ENCODE results near the gene PXMP4. TPM values are rescaled to one million over a fixed set of nuclear protein-coding genes. Genes with fewer than 3 reads are reported as not detected.
A peak's percentile ranks its signal among the peaks of the same experiment; 100 is the strongest.

PXMP4 gene
- total and polyA plus RNA-seq, 5 donors = 4.2 to 12.9 (median 10.2) TPM

DNA sequence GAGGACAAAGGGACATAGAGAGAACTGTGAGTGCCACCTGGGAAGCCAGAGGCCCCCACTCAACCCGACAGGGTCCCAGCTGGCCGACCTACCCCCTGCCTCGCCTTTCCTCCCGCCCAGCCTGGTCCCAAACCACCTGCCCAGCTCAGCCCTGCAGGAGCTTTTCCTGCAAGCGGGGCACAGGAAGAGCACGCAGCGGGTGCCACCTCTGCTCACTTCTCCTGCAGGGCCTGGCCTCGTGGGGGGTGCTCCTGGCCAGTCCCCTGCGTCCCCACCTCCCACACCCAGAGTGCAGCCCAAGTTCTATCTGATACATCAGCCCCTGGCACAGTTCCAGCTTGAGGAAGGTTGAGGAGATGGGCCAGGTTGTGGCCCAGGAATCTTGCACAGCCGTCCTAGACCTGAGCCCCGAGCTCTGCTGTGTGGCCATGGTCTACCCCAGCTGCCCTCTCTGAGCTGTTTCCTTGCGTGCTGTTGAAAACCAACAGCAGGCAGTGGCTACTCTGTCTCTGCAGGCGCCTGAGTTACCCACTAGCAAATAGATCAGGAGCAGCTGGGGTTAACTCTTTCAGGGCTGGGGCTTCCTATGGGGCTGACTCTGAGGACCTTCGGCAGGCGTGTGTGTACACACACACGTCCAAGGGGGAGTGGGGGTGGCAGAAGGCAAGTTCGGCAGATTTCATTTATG lies 47.5 kb downstream of the PXMP4 start:
- intact Hi-C loops (cut with DNase I) = no loop called here
- no peak for ATAC-seq
- H3K9me3 ChIP-seq (ENCODE audit: control insufficient read depth, low read length) = no peaks in the 10 kb centered on the region
- no peaks in the 10 kb centered on the region for H3K4me1 ChIP-seq (ENCODE audit: control insufficient read depth, insufficient read depth, low read length)
- peak in 2 of 3 donors; percentile 58 to 65 for DNase-seq
- 60% methylated on average over 17 of the region's 17 CpGs for WGBS
- no peaks in the 10 kb centered on the region for H3K27me3 ChIP-seq (ENCODE audit: control insufficient read depth, insufficient read depth)
- peak overlapping the region; percentile 78 for H3K4me3 ChIP-seq (ENCODE audit: low read length)
- no peak overlapping the region for H3K27ac ChIP-seq (ENCODE audit: low read length)

DNA sequence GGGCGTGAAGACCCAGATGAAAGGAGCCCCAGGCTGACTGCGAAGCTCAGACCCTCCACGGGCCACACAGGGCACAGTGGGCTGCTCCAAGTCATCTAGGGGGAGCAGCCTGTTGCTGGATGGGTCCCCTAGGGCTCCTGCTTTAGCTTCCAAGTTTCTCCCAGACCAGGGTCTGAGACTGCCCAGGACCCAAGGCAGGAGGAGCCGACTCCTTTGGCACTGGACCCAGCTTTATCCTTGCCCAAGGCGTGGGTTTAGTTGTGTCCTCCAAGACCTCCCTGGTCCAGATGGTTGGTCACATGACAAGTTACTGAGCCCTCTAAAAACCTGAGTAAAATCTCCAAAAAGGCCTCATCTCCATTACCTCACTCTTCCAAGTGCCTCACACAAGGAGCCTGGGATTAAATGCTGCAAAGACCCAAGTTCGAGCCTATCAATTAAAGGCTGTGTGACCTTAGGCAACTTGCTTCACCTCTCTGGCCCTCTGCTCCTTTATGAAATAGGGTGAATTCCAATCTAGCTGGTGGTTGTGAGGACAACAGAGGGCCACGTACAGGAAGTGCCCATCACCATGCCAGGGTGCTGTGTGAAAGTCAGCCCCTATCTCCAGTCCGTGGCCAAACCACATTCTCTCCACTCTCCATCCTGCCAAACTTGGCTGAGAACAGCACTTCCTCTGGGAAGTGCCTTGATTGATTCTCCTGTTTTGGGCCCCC lies 48.4 kb downstream of the PXMP4 start:
- ATAC-seq = no peak
- 70% methylated on average over 8 of the region's 8 CpGs for WGBS
- no peak for DNase-seq
- Histone ChIP-seq H3K9me3 (ENCODE audit: control insufficient read depth, low read length) (no peaks in the 10 kb centered on the region), H3K4me3 (ENCODE audit: low read length) (no peak overlapping the region), H3K27ac (ENCODE audit: low read length) (no peak overlapping the region), H3K27me3 (ENCODE audit: control insufficient read depth, insufficient read depth) (no peaks in the 10 kb centered on the region), H3K4me1 (ENCODE audit: control insufficient read depth, insufficient read depth, low read length) (no peaks in the 10 kb centered on the region)
- intact Hi-C loops (cut with DNase I) = no loop called here

DNA sequence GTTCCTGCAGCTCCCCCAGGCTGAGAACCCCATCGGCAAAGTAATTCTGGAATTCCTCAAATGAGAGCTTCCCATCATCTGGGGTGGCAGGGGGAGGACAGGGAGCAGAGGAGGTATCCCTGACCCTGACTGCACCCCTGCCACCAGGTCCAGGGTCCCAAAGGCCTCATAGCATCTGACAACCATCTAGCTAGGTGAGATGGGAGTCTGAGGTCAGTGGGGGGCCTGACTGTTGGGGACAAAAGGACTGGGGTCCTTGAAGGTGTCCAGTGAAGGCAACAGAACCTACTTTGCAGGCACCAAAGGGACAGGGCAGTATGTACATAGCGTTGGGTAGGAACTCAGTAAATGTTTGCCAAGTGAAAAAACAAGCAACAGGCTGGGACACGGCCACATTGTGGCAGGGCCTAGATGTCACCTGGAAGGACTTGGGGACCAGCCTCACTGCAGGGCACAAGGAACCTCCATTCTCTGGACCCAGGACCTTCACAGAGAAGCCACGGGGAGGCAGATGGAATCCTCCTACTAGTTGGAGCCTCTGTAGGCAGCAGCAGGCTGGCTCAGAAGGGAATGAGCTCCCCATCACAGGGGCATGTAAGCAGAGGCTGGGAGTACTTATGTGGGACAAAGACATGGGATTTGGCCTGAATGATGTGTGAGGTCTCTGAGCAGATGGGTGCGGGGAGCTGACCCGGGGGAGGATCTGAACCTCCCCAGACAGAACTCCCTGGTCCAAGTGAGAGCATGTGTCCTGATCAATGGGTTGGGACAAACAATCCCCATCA lies 49.2 kb downstream of the PXMP4 start:
- Histone ChIP-seq H3K27me3 (ENCODE audit: control insufficient read depth, insufficient read depth) (no peaks in the 10 kb centered on the region), H3K4me1 (ENCODE audit: control insufficient read depth, insufficient read depth, low read length) (no peaks in the 10 kb centered on the region), H3K9me3 (ENCODE audit: control insufficient read depth, low read length) (no peaks in the 10 kb centered on the region), H3K27ac (ENCODE audit: low read length) (no peak overlapping the region), H3K4me3 (ENCODE audit: low read length) (no peak overlapping the region)
- intact Hi-C loops (cut with DNase I) = no loop called here
- no peak for ATAC-seq
- DNase-seq = no peak
- 87% methylated on average over 6 of the region's 6 CpGs for WGBS

DNA sequence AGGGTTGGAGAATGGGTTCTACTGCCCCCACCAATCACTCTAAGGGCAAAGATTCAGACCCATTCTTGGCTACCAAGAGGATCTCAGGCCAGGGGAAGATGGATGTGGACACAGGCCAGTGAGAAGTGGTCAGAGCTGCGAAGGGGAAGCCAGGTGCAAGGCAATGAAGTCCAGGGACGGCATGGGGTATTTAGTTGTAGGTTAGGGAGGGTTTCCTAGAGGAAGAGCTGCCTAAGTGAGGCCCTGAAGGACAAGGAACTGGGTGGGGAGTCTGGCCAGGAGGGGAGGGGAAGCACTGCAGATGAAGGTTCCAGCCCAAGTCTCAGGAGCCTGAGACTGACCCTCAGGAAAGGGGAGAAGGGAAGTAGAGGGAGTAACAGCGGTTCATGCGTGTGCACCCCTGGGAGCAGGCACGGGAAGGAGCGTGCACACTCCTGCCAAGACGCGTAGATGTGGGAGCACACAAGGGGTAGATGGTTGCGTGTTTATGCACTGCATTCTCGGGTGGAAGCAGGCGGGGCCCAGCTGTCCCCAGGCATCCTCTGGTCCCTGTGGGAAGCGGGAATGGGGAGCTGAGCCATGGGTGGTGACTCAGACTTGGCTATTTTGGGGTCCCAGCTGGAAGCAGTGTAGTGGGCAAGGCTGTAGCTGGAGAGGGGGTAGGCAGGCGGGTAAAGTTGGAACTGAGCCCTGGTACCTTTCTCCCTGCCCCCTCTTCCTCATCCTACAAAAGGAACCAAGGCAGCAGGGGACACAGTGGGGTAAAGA lies 50.1 kb downstream of the PXMP4 start:
- Histone ChIP-seq H3K9me3 (ENCODE audit: control insufficient read depth, low read length) (no peaks in the 10 kb centered on the region), H3K4me3 (ENCODE audit: low read length) (no peak overlapping the region), H3K27me3 (ENCODE audit: control insufficient read depth, insufficient read depth) (no peaks in the 10 kb centered on the region), H3K4me1 (ENCODE audit: control insufficient read depth, insufficient read depth, low read length) (no peaks in the 10 kb centered on the region), H3K27ac (ENCODE audit: low read length) (no peak overlapping the region)
- DNase-seq = no peak
- no peak for ATAC-seq
- intact Hi-C loops (cut with DNase I) = loop anchor here in 1 of 4 donors (10.0 kb wide), 1 partner anchor 225 kb away; the partner anchor contains the start of gene SNTA1
- 72% methylated on average over 13 of the region's 13 CpGs for WGBS

DNA sequence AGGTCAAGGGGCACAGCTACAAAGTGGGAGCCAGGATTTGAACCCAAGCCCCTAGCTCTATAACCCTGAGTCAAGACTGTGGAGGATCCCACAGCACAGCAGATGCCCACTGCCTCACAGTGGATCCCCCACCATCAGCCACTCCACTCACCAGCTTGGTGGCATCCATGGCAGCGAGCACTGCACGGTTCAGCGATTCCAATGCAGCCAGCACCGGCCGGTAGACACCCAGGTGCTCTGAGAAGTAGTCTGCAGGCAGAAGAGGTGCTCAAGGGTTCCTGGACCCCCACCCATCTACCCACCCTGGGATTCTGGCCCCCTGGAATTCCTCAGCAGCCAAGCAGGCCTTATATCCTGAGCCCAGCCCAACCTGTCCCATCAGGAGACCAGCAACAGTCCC lies 50.9 kb downstream of the PXMP4 start:
- intact Hi-C loops (cut with DNase I) = loop anchor here in 1 of 4 donors (10.0 kb wide), 1 partner anchor 224 kb away; the partner anchor contains the start of gene SNTA1
- no peaks in the 10 kb centered on the region for H3K9me3 ChIP-seq (ENCODE audit: control insufficient read depth, low read length)
- no peak for DNase-seq
- H3K4me3 ChIP-seq (ENCODE audit: low read length) = no peak overlapping the region
- H3K27ac ChIP-seq (ENCODE audit: low read length) = no peak overlapping the region
- H3K27me3 ChIP-seq (ENCODE audit: control insufficient read depth, insufficient read depth) = no peaks in the 10 kb centered on the region
- no peak for ATAC-seq
- WGBS = 96% methylated on average over 5 of the region's 5 CpGs
- no peaks in the 10 kb centered on the region for H3K4me1 ChIP-seq (ENCODE audit: control insufficient read depth, insufficient read depth, low read length)

DNA sequence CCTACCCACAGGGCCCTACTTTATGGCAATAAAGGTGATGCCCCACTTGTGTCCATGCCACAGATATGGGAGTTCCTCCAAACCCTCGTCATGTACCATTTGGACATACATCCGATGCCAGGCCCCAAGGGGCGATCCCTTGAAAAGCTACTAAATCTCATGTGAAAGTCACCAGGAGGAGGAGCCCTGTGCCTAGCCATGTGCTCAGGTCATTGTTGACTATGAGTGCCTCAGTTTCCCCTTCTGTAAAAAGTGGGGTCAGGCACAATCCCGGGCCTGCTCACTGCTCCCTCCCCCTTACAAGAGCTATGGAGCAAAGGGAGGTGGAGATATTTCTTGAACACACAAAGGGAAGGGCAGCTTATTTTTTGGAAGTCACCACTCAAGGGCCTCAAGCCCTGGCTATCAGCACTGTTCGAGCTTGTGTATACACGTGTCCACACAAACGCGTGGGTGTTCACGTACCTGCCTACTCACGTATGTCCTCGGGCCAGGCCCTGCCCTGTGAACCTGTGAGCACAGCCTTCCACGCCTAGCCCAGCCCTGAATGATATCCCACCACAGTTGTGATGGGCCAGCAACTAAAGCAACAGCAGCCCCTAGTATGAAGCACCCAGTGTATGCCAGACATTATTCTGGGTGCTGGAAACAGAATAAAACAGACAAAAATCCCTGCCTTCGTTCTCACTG lies 51.5 kb downstream of the PXMP4 start:
- intact Hi-C loops (cut with DNase I) = loop anchor here in 1 of 4 donors (10.0 kb wide), 1 partner anchor 224 kb away; the partner anchor contains the start of gene SNTA1
- 88% methylated on average over 13 of the region's 13 CpGs for WGBS
- Histone ChIP-seq H3K27me3 (ENCODE audit: control insufficient read depth, insufficient read depth) (no peaks in the 10 kb centered on the region), H3K9me3 (ENCODE audit: control insufficient read depth, low read length) (no peaks in the 10 kb centered on the region), H3K4me3 (ENCODE audit: low read length) (no peak overlapping the region), H3K27ac (ENCODE audit: low read length) (no peak overlapping the region), H3K4me1 (ENCODE audit: control insufficient read depth, insufficient read depth, low read length) (no peaks in the 10 kb centered on the region)
- ATAC-seq = no peak
- peak in 1 of 3 donors; percentile 60 for DNase-seq

DNA sequence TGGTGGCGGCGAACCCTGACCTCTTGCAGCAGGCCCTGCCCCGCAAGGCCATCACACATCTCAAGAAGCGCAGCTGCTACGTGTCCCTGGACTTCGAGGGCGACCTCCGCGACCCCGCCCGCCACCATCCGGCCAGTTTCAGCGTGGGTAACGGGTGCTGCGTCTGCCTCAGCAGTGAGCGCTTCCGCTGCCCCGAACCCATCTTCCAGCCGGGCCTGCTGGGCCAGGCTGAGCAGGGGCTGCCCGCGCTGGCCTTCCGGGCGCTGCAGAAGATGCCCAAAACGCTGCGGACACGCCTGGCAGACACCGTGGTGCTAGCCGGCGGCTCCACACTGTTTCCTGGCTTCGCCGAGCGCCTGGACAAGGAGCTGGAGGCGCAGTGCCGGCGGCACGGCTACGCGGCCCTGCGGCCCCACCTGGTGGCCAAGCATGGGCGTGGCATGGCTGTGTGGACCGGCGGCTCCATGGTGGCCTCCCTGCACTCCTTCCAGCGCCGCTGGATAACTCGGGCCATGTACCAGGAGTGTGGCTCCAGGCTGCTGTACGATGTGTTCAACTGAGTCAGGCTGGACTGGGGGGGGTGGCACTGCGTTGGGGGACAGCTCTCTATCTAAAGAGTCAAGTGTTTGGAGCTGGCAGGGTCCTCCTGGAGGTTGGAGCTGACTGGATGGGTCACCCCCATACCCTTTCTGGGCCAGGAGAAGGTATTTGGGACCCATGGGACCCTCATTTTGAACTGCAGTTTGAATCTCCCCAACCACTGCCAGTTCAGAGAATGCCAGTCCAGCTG lies 52.2 kb downstream of the PXMP4 start:
- intact Hi-C loops (cut with DNase I) = loop anchor here in 1 of 4 donors (10.0 kb wide), 1 partner anchor 223 kb away; the partner anchor contains the start of gene SNTA1
- 10% methylated on average over 47 of the region's 47 CpGs for WGBS
- H3K4me3 ChIP-seq (ENCODE audit: low read length) = peak overlapping the region; percentile 6
- ATAC-seq = peak; percentile 54 to 55
- no peak overlapping the region for H3K27ac ChIP-seq (ENCODE audit: low read length)
- H3K9me3 ChIP-seq (ENCODE audit: control insufficient read depth, low read length) = no peaks in the 10 kb centered on the region
- no peaks in the 10 kb centered on the region for H3K27me3 ChIP-seq (ENCODE audit: control insufficient read depth, insufficient read depth)
- H3K4me1 ChIP-seq (ENCODE audit: control insufficient read depth, insufficient read depth, low read length) = no peaks in the 10 kb centered on the region
- peak; percentile 81 to 94 (median 92) for DNase-seq

DNA sequence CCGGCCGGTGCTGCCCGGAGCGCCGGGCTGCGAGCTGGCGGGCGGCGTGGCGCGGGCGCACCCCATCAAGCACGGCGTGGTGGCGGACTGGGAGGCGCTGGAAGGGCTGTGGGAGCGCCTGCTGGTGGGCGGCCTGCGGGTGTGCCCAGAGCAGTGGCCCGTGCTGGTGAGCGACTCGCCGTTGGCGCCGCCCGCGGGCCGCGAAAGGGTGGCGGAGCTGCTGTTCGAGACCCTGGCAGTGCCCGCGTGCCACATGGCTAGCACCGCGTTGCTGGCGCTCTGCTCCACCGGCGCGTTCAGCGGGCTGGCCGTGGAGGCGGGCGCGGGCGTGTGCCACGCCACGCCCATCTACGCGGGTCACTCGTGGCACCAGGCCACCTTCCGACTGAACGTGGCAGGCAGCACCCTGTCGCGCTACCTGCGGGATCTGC lies 52.9 kb downstream of the PXMP4 start:
- ATAC-seq = peak; percentile 16 to 24
- no peaks in the 10 kb centered on the region for H3K4me1 ChIP-seq (ENCODE audit: control insufficient read depth, insufficient read depth, low read length)
- intact Hi-C loops (cut with DNase I) = loop anchor here in 1 of 4 donors (10.0 kb wide), 1 partner anchor 222 kb away; the partner anchor contains the start of gene SNTA1

More for the DNA sequence above, 52.9 kb downstream of the PXMP4 start:
- peak; percentile 70 to 88 (median 88) for DNase-seq
- H3K9me3 ChIP-seq (ENCODE audit: control insufficient read depth, low read length) = no peaks in the 10 kb centered on the region
- H3K27me3 ChIP-seq (ENCODE audit: control insufficient read depth, insufficient read depth) = no peaks in the 10 kb centered on the region
- H3K27ac ChIP-seq (ENCODE audit: low read length) = peak overlapping the region; percentile 53
- peak overlapping the region; percentile 6 for H3K4me3 ChIP-seq (ENCODE audit: low read length)
- 7% methylated on average over 55 of the region's 55 CpGs for WGBS

Measured in right cardiac atrium (tissue), 5 donors.